Right cardiac atrium (tissue), 5 donors: ENCODE results near the gene TMEM150B. TPM values are rescaled to one million over a fixed set of nuclear protein-coding genes. Genes with fewer than 3 reads are reported as not detected.

ENCODE experiments used
- ATAC-seq, 2 donors: fragments of 200-7000 bp; cut with Tn5 transposase; one replicate each; pipeline versions ENCODE4 v1.8.0 to v1.9.1; 2020; ENCODE audit warnings: moderate library complexity in 2 of 2, mild to moderate bottlenecking in 1 of 2
- DNase-seq, 3 donors: peaks; one replicate each; pipeline ENCODE4 v3.0.0-alpha.2; 2020
- H3K27ac ChIP-seq: one replicate; pipeline ENCODE4 v1.5.1; 2013; ENCODE audit warnings: mild to moderate bottlenecking, low read length, control low read depth, moderate library complexity
- H3K27me3 ChIP-seq: one replicate; pipeline ENCODE4 v1.6.1; 2013; ENCODE audit not compliant: control insufficient read depth, insufficient read depth
- H3K4me1 ChIP-seq: one replicate; pipeline ENCODE4 v1.6.1; 2013; ENCODE audit warnings: low read length; ENCODE audit not compliant: control insufficient read depth, insufficient read depth
- H3K4me3 ChIP-seq: one replicate; pipeline ENCODE4 v1.5.1; 2013; ENCODE audit warnings: low read length, control low read depth
- H3K9me3 ChIP-seq: one replicate; pipeline ENCODE4 v1.6.1; 2013; ENCODE audit warnings: low read length; ENCODE audit not compliant: control insufficient read depth
- WGBS: extraction: QIAGEN DNeasy Blood & Tissue Kit; methylation state at CpG from one replicate; pipeline ENCODE4 v1.1.7; 2013; 5-methylcytosine and 5-hydroxymethylcytosine counted together
- intact Hi-C, 4 donors: fragments of 100-400 bp; cut with DNase I; formaldehyde crosslinking; loops; one replicate each; pipeline versions ENCODE4 v1.11.0 to v1.14.0; 2022 to 2023
- polyA plus RNA-seq: library from polyadenylated mRNA; stranded (reverse); fragments of 200-250 nt; gene quantifications from one replicate; pipeline ENCODE4 v1.2.3, GENCODE V29; 2013
- total RNA-seq, 4 donors: library from RNA; stranded (reverse); fragmentation: NEBNext Ultra II Directional; extraction: Animal tissue kit (Norgen Biotek cat#: 25700); gene quantifications; one replicate each; pipeline ENCODE4 v1.2.1, GENCODE V29; 2021
- donor health status: healthy with polysubstance abuse.
- donor health status: DM: no; HTN: yes; CAD: no.
- donor health status: DM: no; HTN: no; CAD: no.
- donor health status: DM: no; HTN: yes; CAD: no; lungs with severe emphysema.
- donor health status: DM: yes; HTN: yes; CAD: no.

Gene TMEM150B
- total and polyA plus RNA-seq, 5 donors: 0.68 to 2.4 (median 2.0) TPM

DNA sequence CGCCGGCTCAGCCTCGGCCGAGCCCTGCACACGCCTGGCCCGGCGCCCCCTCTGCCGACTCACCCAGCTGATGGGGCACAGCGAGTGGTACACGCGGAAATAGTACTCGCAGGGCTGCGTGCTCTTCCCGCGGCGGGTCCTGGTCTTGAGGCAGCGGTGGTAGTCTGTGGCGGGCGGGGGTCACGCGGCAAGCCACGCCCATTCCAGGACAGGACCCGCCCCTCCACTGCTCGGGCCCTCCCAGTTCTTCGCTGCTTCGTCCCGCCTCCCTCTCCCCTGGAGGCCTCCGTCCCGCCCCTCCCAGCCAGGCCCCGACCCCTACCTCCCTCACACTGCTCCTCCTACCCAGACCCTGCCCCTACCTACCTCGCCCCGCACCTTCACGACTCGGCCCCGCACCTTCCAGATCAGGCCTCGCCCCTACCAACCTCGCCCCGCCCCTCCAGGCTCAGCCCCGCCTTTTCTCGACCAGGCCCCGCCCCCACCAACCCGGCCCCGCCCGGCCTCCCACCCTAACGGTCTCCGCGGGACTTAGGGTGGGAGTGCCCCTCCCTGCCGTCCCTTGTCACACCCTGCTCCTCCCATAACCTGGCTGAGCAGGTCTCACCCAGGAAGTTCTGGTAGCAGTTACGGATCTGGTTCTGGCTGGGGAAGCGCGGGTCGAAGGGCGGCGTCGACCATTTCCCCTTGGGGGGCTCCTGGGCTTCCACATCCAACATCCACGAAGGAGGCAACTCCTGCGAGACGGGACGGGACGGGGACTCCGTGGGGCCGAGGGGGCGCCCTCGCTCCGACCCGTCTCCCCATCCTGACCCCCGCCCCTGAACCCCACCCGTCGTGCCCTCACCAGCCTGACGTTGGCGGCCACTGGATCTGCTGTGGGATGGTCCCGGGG, 28.9 kb upstream of the TMEM150B start:
- ATAC-seq (peak; percentile 84 to 93), DNase-seq (peak; percentile 69 to 86 (median 82))
- Histone ChIP-seq H3K27ac (no peak overlapping the region), H3K4me1 (no peaks in the 10 kb centered on the region), H3K9me3 (no peaks in the 10 kb centered on the region), H3K27me3 (no peaks in the 10 kb centered on the region), H3K4me3 (peak overlapping the region; percentile 24)
- intact Hi-C loops: no loop called here
- WGBS: 1% methylated on average over 71 of the region's 72 CpGs

GRCh38 chr19:55353356-55353802, 28.2 kb upstream of the TMEM150B start:
- H3K4me3 ChIP-seq: peak overlapping the region; percentile 24
- no peaks in the 10 kb centered on the region for H3K27me3 ChIP-seq
- 4% methylated on average over 24 of the region's 24 CpGs for WGBS
- H3K4me1 ChIP-seq: no peaks in the 10 kb centered on the region
- H3K27ac ChIP-seq: no peak overlapping the region
- ATAC-seq (no peak), DNase-seq (no peak)
- intact Hi-C loops: no loop called here
- no peaks in the 10 kb centered on the region for H3K9me3 ChIP-seq

DNA sequence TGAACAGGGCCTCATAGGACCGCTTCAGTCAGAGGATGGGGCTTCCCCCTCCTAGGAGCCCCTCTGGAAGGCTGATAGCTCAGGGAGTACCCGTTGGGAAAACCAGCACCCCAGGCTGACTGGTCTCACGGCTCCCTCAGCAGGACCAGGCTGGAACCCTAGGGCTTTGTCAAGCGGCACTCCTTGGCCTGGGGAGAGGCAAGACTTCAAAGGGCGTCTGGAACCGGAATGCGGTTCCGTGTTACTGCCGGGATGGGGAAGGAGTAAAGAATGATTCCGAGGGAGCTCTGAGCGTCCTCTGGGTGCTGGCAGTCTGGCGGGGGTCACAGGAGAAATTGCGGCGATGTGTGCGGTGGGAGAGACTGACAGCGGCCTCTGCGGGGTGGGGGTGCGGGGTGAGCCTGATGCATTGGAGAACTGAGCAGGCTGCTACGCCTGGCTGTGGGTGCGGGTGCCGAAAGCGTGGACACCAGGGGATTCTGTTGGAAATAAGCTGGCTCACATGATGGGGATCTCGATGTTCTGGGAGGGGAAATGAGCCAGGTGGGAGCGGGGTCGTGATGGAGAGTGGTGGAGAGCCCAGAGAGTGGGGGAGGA, 27.5 kb upstream of the TMEM150B start:
- no peak for ATAC-seq
- H3K4me1 ChIP-seq: no peaks in the 10 kb centered on the region
- intact Hi-C loops: no loop called here
- H3K27ac ChIP-seq: no peak overlapping the region
- H3K4me3 ChIP-seq: no peak overlapping the region
- H3K27me3 ChIP-seq: no peaks in the 10 kb centered on the region
- peak in 1 of 3 donors; percentile 39 for DNase-seq
- no peaks in the 10 kb centered on the region for H3K9me3 ChIP-seq
- 57% methylated on average over 25 of the region's 25 CpGs for WGBS

GRCh38 chr19:55352040-55352439, 26.9 kb upstream of the TMEM150B start:
- H3K27ac ChIP-seq: no peak overlapping the region
- ATAC-seq (no peak), DNase-seq (peak in 1 of 3 donors; percentile 9)
- no peaks in the 10 kb centered on the region for H3K27me3 ChIP-seq
- H3K4me3 ChIP-seq: no peak overlapping the region
- intact Hi-C loops: no loop called here
- no peaks in the 10 kb centered on the region for H3K9me3 ChIP-seq
- H3K4me1 ChIP-seq: no peaks in the 10 kb centered on the region
- 73% methylated on average over 6 of the region's 6 CpGs for WGBS

DNA sequence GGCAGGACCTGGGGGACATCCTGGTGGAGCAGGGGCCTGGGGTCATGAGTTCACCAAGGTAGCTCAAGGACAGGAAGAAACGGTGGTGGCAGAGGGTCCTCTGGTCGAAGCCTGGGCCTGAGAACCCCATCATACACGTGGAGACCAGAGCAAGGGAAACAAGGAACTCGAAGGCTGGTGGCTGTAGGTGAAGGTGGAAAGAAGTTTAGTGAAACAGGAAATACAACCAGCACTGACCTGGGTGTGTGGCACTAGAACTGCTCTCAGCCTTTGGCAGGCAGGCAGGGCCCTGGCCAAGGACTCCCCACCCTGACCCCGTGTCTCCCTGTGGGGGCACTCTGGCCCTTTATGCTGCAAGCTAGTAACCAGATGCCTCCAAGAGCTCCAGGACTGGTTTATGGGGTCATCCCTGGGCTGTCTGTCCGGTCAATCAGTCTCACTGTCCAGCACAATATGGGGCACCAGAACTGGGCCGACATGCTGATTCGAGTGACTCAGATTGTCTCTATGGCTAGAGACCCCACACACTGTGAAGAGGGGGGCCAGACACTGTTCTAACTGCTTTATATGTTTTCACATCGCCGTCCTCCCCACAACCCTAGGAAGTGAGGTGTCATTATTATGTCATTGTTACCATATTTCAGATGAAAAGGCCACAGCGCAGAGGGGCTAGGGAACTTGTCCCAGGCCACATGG, 25.6 kb upstream of the TMEM150B start:
- no peak for ATAC-seq

GRCh38 chr19:55348317-55349034, 23.3 kb upstream of the TMEM150B start:
- H3K27ac ChIP-seq: no peak overlapping the region
- no peaks in the 10 kb centered on the region for H3K4me1 ChIP-seq
- intact Hi-C loops: no loop called here
- no peak overlapping the region for H3K4me3 ChIP-seq
- 64% methylated on average over 22 of the region's 22 CpGs for WGBS
- H3K27me3 ChIP-seq: no peaks in the 10 kb centered on the region
- no peaks in the 10 kb centered on the region for H3K9me3 ChIP-seq
- ATAC-seq (no peak), DNase-seq (peak in 1 of 3 donors; percentile 38)

More for the DNA sequence above, 25.6 kb upstream of the TMEM150B start:
- Histone ChIP-seq H3K27me3 (no peaks in the 10 kb centered on the region), H3K4me1 (no peaks in the 10 kb centered on the region), H3K4me3 (no peak overlapping the region), H3K9me3 (no peaks in the 10 kb centered on the region), H3K27ac (no peak overlapping the region)
- WGBS: 72% methylated on average over 11 of the region's 11 CpGs
- intact Hi-C loops: no loop called here
- peak in 1 of 3 donors; percentile 10 for DNase-seq

DNA sequence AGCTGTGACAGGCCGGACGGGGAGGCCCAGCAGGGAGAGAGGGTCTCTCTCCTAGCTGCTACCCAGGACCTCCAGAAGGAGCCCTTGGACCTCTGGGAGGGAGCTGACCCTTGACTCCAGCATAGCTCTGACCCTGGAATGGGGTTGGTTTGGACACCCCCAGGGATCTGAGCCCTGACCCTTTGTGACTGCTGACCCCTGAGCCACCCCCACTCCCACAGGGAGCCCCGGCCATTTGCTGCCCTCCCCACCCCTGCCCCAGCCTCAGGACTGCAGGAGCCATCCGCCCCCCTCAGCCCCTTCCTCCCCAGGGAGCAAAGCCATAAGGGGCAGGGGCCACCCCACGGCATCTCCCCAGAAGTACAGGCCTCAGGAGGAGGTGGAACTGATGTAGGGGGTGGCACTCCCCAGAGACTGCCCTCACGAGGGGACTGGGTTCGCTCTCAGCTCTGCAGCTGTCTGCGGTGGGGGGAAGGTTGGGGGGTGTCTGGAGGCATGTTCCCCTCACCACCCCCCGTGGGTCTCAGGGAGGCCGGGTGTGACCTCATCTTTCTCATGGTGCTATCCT, 22.4 kb upstream of the TMEM150B start:
- Histone ChIP-seq H3K27ac (no peak overlapping the region), H3K4me1 (no peaks in the 10 kb centered on the region), H3K27me3 (no peaks in the 10 kb centered on the region), H3K9me3 (no peaks in the 10 kb centered on the region), H3K4me3 (no peak overlapping the region)
- ATAC-seq (no peak), DNase-seq (peak in 1 of 3 donors; percentile 20)
- WGBS: 78% methylated on average over 10 of the region's 10 CpGs
- intact Hi-C loops: no loop called here

- intact Hi-C loops: no loop called here
- WGBS: 83% methylated on average over 41 of the region's 41 CpGs
These were observed 21.7 kb upstream of the TMEM150B start for GRCh38 chr19:55346725-55347441.

DNA sequence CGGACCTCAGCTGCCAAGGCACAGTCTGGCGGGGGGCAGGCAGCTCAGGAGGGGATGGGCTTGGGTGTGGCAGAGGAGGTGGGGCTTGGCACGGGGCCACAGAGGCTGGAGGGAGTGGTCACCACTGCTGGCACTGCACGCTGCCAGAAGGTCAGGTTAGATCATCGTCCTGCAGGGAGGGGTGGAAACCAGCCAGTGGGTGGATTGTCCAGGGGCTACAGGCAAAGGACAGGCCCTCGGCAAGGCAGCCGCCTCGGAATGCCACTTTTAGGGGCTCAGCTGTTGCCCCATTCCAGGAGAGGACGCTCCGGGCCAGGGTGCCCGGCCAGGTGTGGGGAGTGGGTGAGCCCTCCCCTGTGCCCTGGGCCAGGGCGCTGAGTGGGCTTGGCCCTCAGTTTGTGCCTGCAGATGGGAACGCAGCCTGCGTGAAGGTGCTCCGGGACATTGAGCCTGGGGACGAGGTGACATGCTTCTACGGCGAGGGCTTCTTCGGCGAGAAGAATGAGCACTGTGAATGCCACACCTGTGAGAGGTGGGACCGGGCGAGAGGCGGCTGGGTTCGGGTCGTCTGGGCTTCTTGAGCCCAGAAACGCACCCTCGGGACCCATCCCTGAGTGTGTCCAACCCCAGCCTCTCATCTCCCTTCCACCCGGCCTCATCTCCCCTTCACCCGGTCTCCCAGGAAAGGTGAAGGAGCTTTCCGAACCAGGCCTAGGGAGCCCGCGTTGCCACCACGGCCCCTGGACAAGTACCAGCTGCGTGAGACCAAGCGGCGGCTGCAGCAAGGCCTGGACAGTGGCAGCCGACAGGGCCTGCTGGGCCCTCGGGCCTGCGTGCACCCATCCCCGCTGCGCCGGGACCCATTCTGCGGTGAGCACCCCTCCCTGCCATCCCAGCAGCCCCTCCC, 20.9 kb upstream of the TMEM150B start:
- DNase-seq: peak; percentile 69 to 85 (median 79)
- no peak overlapping the region for H3K27ac ChIP-seq
- H3K4me1 ChIP-seq: no peaks in the 10 kb centered on the region
- 83% methylated on average over 43 of the region's 43 CpGs for WGBS
- intact Hi-C loops: no loop called here
- ATAC-seq: peak; percentile 3 to 40
- H3K27me3 ChIP-seq: no peaks in the 10 kb centered on the region
- H3K9me3 ChIP-seq: no peaks in the 10 kb centered on the region
- no peak overlapping the region for H3K4me3 ChIP-seq

More at GRCh38 chr19:55346725-55347441, 21.7 kb upstream of the TMEM150B start:
- Histone ChIP-seq H3K27me3 (no peaks in the 10 kb centered on the region), H3K4me3 (no peak overlapping the region), H3K27ac (no peak overlapping the region), H3K4me1 (no peaks in the 10 kb centered on the region), H3K9me3 (no peaks in the 10 kb centered on the region)
- ATAC-seq (peak in 1 of 2 donors; percentile 2), DNase-seq (peak in 1 of 3 donors; percentile 43)
